SK-N-SH (cell line): Measurements from ENCODE around the gene SOAT2. TPM values are rescaled to one million over a fixed set of nuclear protein-coding genes. Genes with fewer than 3 reads are reported as not detected.
A peak's percentile ranks its signal among the peaks of the same experiment; 100 is the strongest.

ENCODE experiments used
- CTCF ChIA-PET: fragments of 300-600, 350-600 bp; formaldehyde crosslinking; extraction: SDS; loops from one replicate; lab custom pipeline; 2021; lab: Yijun Ruan, JAX
- POLR2A ChIA-PET: fragments of 350-600 bp; sonication (Branson Sonifier 250); formaldehyde crosslinking; extraction: SDS; loops from one replicate; lab custom pipeline; 2020; ENCODE audit warnings: antibody characterized with exemption, inconsistent platforms; lab: Yijun Ruan, JAX
- DNase-seq: peaks from one replicate; pipeline ENCODE4 v3.0.0; 2012
- H2AFZ ChIP-seq: fragments of 200-600 bp; sonication (generic); 2 replicates; pipeline ENCODE4 v1.8.1; 2016; ENCODE audit warnings: antibody characterized with exemption, mild to moderate bottlenecking, low read depth
- H3F3A ChIP-seq: fragments of 200-600 bp; sonication (generic); replicated peaks from 2 replicates; pipeline ENCODE3; 2016; ENCODE audit warnings: antibody characterized with exemption, mild to moderate bottlenecking; ENCODE audit not compliant: insufficient read depth
- H3K27ac ChIP-seq, 2 experiments: fragments of 200-500 bp in 1 of 2; fragments of 200-600 bp in 1 of 2; sonication (Bioruptor generic) in 1 of 2; sonication (generic), shearing (Covaris generic) in 1 of 2; 2 replicates each; pipeline versions ENCODE4 v1.5.1 to v1.6.1; 2014 to 2016; ENCODE audit warnings: low read depth in 2 of 2, inconsistent platforms in 1 of 2, low read length in 1 of 2, mild to moderate bottlenecking in 1 of 2, mixed read lengths in 1 of 2
- H3K27me3 ChIP-seq: fragments of 200-600 bp; sonication (generic), shearing (Covaris generic); 2 replicates; pipeline ENCODE4 v1.6.1; 2016; ENCODE audit warnings: mixed run types; ENCODE audit not compliant: insufficient read depth
- H3K36me3 ChIP-seq, 2 experiments: fragments of 200-500 bp in 1 of 2; fragments of 200-600 bp in 1 of 2; sonication (Bioruptor generic) in 1 of 2; sonication (generic) in 1 of 2; replicated peaks in 1 of 2; 2 replicates each; pipeline versions ENCODE3 to v1.5.1; 2014 to 2016; ENCODE audit warnings: low read length in 1 of 2, mild to moderate bottlenecking in 1 of 2; ENCODE audit not compliant: insufficient read depth in 2 of 2, control insufficient read depth in 1 of 2
- H3K4me1 ChIP-seq, 2 experiments: fragments of 200-500 bp in 1 of 2; fragments of 200-600 bp in 1 of 2; sonication (Bioruptor generic) in 1 of 2; sonication (generic), shearing (Covaris generic) in 1 of 2; 2 replicates each; pipeline versions ENCODE4 v1.5.1 to v1.6.1; 2014 to 2016; ENCODE audit warnings: low read depth in 1 of 2, low read length in 1 of 2, mixed run types in 1 of 2; ENCODE audit not compliant: insufficient read depth in 2 of 2, control insufficient read depth in 1 of 2
- H3K4me2 ChIP-seq: fragments of 200-600 bp; sonication (generic), shearing (Covaris generic); 2 replicates; pipeline ENCODE4 v1.6.1; 2017; ENCODE audit warnings: mixed run types
- H3K4me3 ChIP-seq, 2 experiments: fragments of 200-500 bp in 1 of 2; fragments of 200-600 bp in 1 of 2; sonication (Bioruptor generic) in 1 of 2; sonication (generic), shearing (Covaris generic) in 1 of 2; 2 replicates each; pipeline versions ENCODE4 v1.5.1 to v1.8.1; 2014 to 2016; ENCODE audit warnings: low read depth in 2 of 2, inconsistent platforms in 1 of 2, low read length in 1 of 2, mild to moderate bottlenecking in 1 of 2, mixed read lengths in 1 of 2, moderate library complexity in 1 of 2
- H3K79me2 ChIP-seq: fragments of 200-600 bp; sonication (generic); 2 replicates; pipeline ENCODE4 v1.8.1; 2017; ENCODE audit warnings: mild to moderate bottlenecking; ENCODE audit not compliant: insufficient read depth
- H3K9ac ChIP-seq: fragments of 200-600 bp; sonication (generic); 2 replicates; pipeline ENCODE4 v1.6.1; 2017; ENCODE audit warnings: mixed run types
- H3K9me2 ChIP-seq: fragments of 200-600 bp; sonication (generic); 2 replicates; pipeline ENCODE4 v1.6.1; 2017; ENCODE audit warnings: mixed run types
- H3K9me3 ChIP-seq: fragments of 200-600 bp; sonication (generic); 2 replicates; pipeline ENCODE4 v1.6.1; 2017; ENCODE audit warnings: mixed run types, mild to moderate bottlenecking, moderate library complexity
- H4K20me1 ChIP-seq: fragments of 200-600 bp; sonication (generic); 2 replicates; pipeline ENCODE4 v1.6.1; 2017; ENCODE audit warnings: mild to moderate bottlenecking, mixed run types; ENCODE audit not compliant: insufficient read depth
- CTCF ChIP-seq: fragments of 200-600 bp; sonication (generic); IDR thresholded peaks from 2 replicates; pipeline ENCODE4 v1.6.1; 2017; ENCODE audit warnings: antibody characterized with exemption, mild to moderate bottlenecking, moderate library complexity
- ELF1 ChIP-seq: IDR thresholded peaks from 2 replicates; pipeline ENCODE4 v1.4.0; 2012
- EP300 ChIP-seq, 2 experiments: IDR thresholded peaks; 2 replicates each; pipeline versions ENCODE4 v1.4.0 to v1.6.1; 2012; ENCODE audit warnings: borderline replicate concordance in 1 of 2, low read depth in 1 of 2, low read length in 1 of 2
- EZH2phosphoT487 ChIP-seq: fragments of 200-600 bp; sonication (generic); IDR thresholded peaks from 2 replicates; pipeline ENCODE4 v1.6.1; 2017; ENCODE audit warnings: low read depth, mixed run types, mild to moderate bottlenecking, antibody characterized with exemption, moderate library complexity, borderline replicate concordance
- FOSL2 ChIP-seq: IDR thresholded peaks from 2 replicates; pipeline ENCODE4 v1.4.0; 2012; ENCODE audit warnings: low read depth, mild to moderate bottlenecking, moderate library complexity, borderline replicate concordance
- FOXM1 ChIP-seq: IDR thresholded peaks from 2 replicates; pipeline ENCODE4 v1.4.0; 2012; ENCODE audit warnings: low read depth, mild to moderate bottlenecking
- GABPA ChIP-seq: IDR thresholded peaks from 2 replicates; pipeline ENCODE4 v1.4.0; 2012; ENCODE audit warnings: low read depth, mild to moderate bottlenecking
- GATA2 ChIP-seq: sonication (generic); formaldehyde crosslinking; IDR thresholded peaks from 2 replicates; pipeline ENCODE4 v1.5.0; 2020; ENCODE audit warnings: mild to moderate bottlenecking, missing genetic modification reagents
- JUND ChIP-seq: IDR thresholded peaks from 2 replicates; pipeline ENCODE4 v1.4.0; 2012
- MEF2A ChIP-seq: IDR thresholded peaks from 2 replicates; pipeline ENCODE4 v1.4.0; 2012; ENCODE audit warnings: low read depth, borderline replicate concordance
- MXI1 ChIP-seq: IDR thresholded peaks from 2 replicates; pipeline ENCODE4 v1.6.1; 2012; ENCODE audit warnings: mild to moderate bottlenecking, low read depth, low read length, improper control_type of control experiment
- NFIC ChIP-seq: IDR thresholded peaks from 2 replicates; pipeline ENCODE4 v1.4.0; 2012; ENCODE audit warnings: borderline replicate concordance
- NRF1 ChIP-seq: IDR thresholded peaks from 2 replicates; pipeline ENCODE4 v1.6.1; 2012; ENCODE audit warnings: low read depth, mild to moderate bottlenecking, low read length
- RAD21 ChIP-seq: IDR thresholded peaks from 2 replicates; pipeline ENCODE4 v1.6.1; 2012; ENCODE audit warnings: mild to moderate bottlenecking, low read length
- RCOR1 ChIP-seq: fragments of 150-350 bp; IDR thresholded peaks from 2 replicates; pipeline ENCODE4 v1.6.1; 2017; ENCODE audit warnings: antibody characterized with exemption, low read length
- REST ChIP-seq: IDR thresholded peaks from 2 replicates; pipeline ENCODE4 v1.6.1; 2012; ENCODE audit warnings: mild to moderate bottlenecking, low read depth, low read length, moderate library complexity
- RFX5 ChIP-seq: IDR thresholded peaks from 2 replicates; pipeline ENCODE4 v1.6.1; 2012; ENCODE audit warnings: mild to moderate bottlenecking, improper control_type of control experiment, low read length
- RXRA ChIP-seq: IDR thresholded peaks from 2 replicates; pipeline ENCODE4 v1.4.0; 2012; ENCODE audit warnings: low read depth, mild to moderate bottlenecking, borderline replicate concordance
- SIN3A ChIP-seq: IDR thresholded peaks from 2 replicates; pipeline ENCODE4 v1.6.1; 2012; ENCODE audit warnings: low read depth, mild to moderate bottlenecking, low read length, moderate library complexity, borderline replicate concordance
- SMC3 ChIP-seq: IDR thresholded peaks from 2 replicates; pipeline ENCODE4 v1.6.1; 2012; ENCODE audit warnings: low read depth, low read length, improper control_type of control experiment
- TCF12 ChIP-seq: IDR thresholded peaks from 2 replicates; pipeline ENCODE4 v1.4.0; 2012
- USF2 ChIP-seq: fragments of 150-350 bp; IDR thresholded peaks from 2 replicates; pipeline ENCODE4 v1.6.1; 2017; ENCODE audit warnings: antibody characterized with exemption, low read length, low read depth, borderline replicate concordance
- YY1 ChIP-seq: IDR thresholded peaks from 2 replicates; pipeline ENCODE4 v1.4.0; 2012; ENCODE audit warnings: low read depth, mild to moderate bottlenecking
- WGBS: methylation state at CpG from one replicate; pipeline ENCODE4 v1.1.6; 2017; ENCODE audit warnings: low lambda C conversion rate; 5-methylcytosine and 5-hydroxymethylcytosine counted together
- polyA plus RNA-seq, 3 experiments: library from polyadenylated mRNA; depleted of rRNA; stranded (reverse); fragments of >200 nt; gene quantifications; 2 replicates each; pipeline ENCODE4 v1.2.3, GENCODE V29; 2012
- TF ChIP-seq, protein P1 (sequence below): IDR thresholded peaks from 2 replicates; pipeline ENCODE4; 2012
- TF ChIP-seq, protein P2 (sequence below): fragments of 150-350 bp; IDR thresholded peaks from 2 replicates; pipeline ENCODE4 v1.6.1; 2016; ENCODE audit warnings: mild to moderate bottlenecking, low read depth, low read length

SOAT2 gene
- polyA plus RNA-seq, 1 of the 3 experiments (the other 2 are of a cell fraction), result 0.18 TPM

DNA sequence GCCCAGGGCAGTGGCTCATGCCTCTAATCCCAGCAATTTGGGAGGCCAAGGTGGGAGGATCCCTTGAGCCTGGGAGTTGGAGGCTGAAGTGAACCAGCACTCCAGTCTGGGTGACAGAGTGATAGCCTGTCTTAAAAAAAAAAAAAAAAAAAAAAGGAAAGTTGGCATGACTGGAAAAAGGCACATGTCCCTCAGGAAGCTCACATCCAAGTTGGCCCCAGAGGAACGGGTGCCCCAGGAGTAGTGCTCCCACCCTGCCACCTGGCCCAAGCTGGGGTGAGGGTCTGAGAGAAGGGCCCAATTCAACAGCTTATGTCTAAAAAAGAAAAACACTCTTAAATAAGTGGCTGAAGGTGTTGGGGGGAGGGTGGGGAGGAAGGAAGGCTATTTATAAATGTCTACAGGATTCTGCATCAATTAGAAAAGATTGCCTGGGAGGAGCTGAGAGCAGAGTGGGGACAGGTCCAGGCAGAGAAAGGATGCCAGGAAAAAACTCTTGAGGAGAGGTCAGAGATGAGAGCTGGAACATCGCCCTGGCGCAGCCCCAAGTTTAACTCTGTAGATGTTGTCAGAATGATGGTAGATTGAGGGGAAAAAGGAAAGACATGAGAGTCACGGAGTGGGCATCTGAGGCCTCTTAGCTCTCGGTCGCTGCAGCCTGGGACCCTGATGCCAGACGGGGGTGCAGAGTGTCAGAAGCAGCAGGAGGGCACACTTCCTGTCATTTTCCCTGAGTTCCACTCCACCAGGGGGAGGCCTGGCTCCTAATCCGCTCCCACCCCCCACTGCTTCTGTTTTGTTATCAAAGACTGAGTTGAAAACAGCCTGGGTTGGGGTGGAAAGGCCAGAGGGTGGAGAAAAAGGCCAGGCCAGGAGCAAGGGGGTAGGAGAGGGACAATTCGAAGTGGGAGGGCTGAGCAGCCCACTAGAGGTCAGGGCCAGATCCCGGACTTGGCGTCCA is 31.4 kb upstream of the SOAT2 start:
- POLR2A ChIA-PET, result interaction anchor here (0.9 kb wide), 1 partner anchor 115 kb away, joined by 3 read pairs; no protein-coding TSS in a partner anchor
- H3K4me2 ChIP-seq, result peak overlapping the region; percentile 43; the same call in 1 of the 2 replicates
- DNase-seq, result peak; percentile 82
- H3K9me3 ChIP-seq, result no peaks in the 10 kb centered on the region
- H3K36me3 ChIP-seq, result peaks cover 15 to 21% of the 10 kb centered on the region in 2 experiments
- no peak overlapping the region for H3K9ac ChIP-seq
- H3K27ac ChIP-seq, result peak overlapping the region; percentile 52 to 90
- WGBS, result 53% methylated on average over 11 of the region's 11 CpGs
- peaks cover 15% of the 10 kb centered on the region; the same call in 1 of the 2 replicates for H3K79me2 ChIP-seq
- peaks cover 15% of the 10 kb centered on the region for H3F3A ChIP-seq
- H4K20me1 ChIP-seq, result no peaks in the 10 kb centered on the region
- H3K27me3 ChIP-seq, result no peaks in the 10 kb centered on the region
- no peak overlapping the region for H2AFZ ChIP-seq
- H3K9me2 ChIP-seq, result no peaks in the 10 kb centered on the region
- CTCF ChIA-PET, result interaction anchor here (0.8 to 8.6 kb wide), 14 partner anchors 7 to 126 kb away, joined by 3 to 130 read pairs (median 4); partner anchors contain the start of genes IGFBP6, SOAT2 and SPRYD3
- peaks cover 26 to 30% of the 10 kb centered on the region in 2 experiments for H3K4me1 ChIP-seq
- no peak overlapping the region for H3K4me3 ChIP-seq
- no peak for TF ChIP-seq RXRA
- TF ChIP-seq REST, result no peak
- no peak for TF ChIP-seq GABPA
- TF ChIP-seq RCOR1, result no peak
- no peak for TF ChIP-seq JUND
- peak; percentile 76 for TF ChIP-seq NFIC
- no peak for TF ChIP-seq MEF2A
- TF ChIP-seq TCF12, result no peak
- no peak for TF ChIP-seq USF2
- TF ChIP-seq FOSL2, result no peak
- TF ChIP-seq MXI1, result no peak
- no peak for TF ChIP-seq FOXM1
- TF ChIP-seq RAD21, result peak; percentile 35
- TF ChIP-seq, protein P1, sequence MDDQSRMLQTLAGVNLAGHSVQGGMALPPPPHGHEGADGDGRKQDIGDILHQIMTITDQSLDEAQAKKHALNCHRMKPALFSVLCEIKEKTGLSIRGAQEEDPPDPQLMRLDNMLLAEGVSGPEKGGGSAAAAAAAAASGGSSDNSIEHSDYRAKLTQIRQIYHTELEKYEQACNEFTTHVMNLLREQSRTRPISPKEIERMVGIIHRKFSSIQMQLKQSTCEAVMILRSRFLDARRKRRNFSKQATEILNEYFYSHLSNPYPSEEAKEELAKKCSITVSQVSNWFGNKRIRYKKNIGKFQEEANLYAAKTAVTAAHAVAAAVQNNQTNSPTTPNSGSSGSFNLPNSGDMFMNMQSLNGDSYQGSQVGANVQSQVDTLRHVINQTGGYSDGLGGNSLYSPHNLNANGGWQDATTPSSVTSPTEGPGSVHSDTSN, result peak; percentile 46; the same call in 1 of the 2 replicates
- no peak for TF ChIP-seq NRF1
- TF ChIP-seq YY1, result no peak
- TF ChIP-seq EP300 (IDR thresholded peaks at IDR 0.05; ENCODE audit: borderline replicate concordance in 1 of 2, low read depth in 1 of 2, low read length in 1 of 2), result no peak
- peak; percentile 35; the same call in 1 of the 2 replicates for TF ChIP-seq SMC3
- no peak for TF ChIP-seq SIN3A
- no peak for TF ChIP-seq GATA2 (CRISPR knock-in tag)
- no peak for TF ChIP-seq RFX5
- TF ChIP-seq CTCF, result peak; percentile 45
- TF ChIP-seq ELF1, result no peak
- no peak for TF ChIP-seq EZH2phosphoT487
- TF ChIP-seq, protein P2, sequence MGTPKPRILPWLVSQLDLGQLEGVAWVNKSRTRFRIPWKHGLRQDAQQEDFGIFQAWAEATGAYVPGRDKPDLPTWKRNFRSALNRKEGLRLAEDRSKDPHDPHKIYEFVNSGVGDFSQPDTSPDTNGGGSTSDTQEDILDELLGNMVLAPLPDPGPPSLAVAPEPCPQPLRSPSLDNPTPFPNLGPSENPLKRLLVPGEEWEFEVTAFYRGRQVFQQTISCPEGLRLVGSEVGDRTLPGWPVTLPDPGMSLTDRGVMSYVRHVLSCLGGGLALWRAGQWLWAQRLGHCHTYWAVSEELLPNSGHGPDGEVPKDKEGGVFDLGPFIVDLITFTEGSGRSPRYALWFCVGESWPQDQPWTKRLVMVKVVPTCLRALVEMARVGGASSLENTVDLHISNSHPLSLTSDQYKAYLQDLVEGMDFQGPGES, result no peak
